MCF 10A (cell line): ENCODE results near the gene ADGRF1. TPM values are rescaled to one million over a fixed set of nuclear protein-coding genes. Genes with fewer than 3 reads are reported as not detected.

ENCODE experiments used
- BruUV-seq: library from RNA; stranded (reverse); fragments of 400-500 nt; replicated peaks from 2 replicates; lab custom pipeline; 2021; lab: Mats Ljungman, UMichigan
- CTCF ChIA-PET: fragments of 300-600 bp; sonication (Branson Sonifier 250); formaldehyde crosslinking; extraction: SDS; loops from one replicate; lab custom pipeline; 2021; ENCODE audit warnings: antibody characterized with exemption, inconsistent platforms; lab: Yijun Ruan, JAX
- POLR2A ChIA-PET: fragments of 300-600, 350-650 bp; sonication (Branson Sonifier 250); formaldehyde crosslinking; extraction: SDS; loops from one replicate; lab custom pipeline; 2020; ENCODE audit warnings: antibody characterized with exemption, inconsistent platforms; lab: Yijun Ruan, JAX
- DNase-seq: peaks from one replicate; pipeline ENCODE4 v3.0.0-alpha.2; 2018; ENCODE audit not compliant: unreplicated experiment
- H3K27ac Mint-ChIP-seq: one replicate; pipeline ENCODE4 v1.8.0; 2022; ENCODE audit warnings: mild to moderate bottlenecking, low read depth, mixed read lengths; ENCODE audit not compliant: unreplicated experiment
- H3K27me3 Mint-ChIP-seq: one replicate; pipeline ENCODE4 v1.8.0; 2022; ENCODE audit warnings: mixed read lengths; ENCODE audit not compliant: insufficient read depth, unreplicated experiment
- H3K36me3 Mint-ChIP-seq: one replicate; pipeline ENCODE4 v1.8.0; 2022; ENCODE audit warnings: mild to moderate bottlenecking, moderate library complexity, mixed read lengths; ENCODE audit not compliant: insufficient read depth, unreplicated experiment
- H3K4me1 Mint-ChIP-seq: one replicate; pipeline ENCODE4 v1.8.0; 2022; ENCODE audit warnings: mixed read lengths; ENCODE audit not compliant: insufficient read depth, unreplicated experiment
- H3K4me3 Mint-ChIP-seq: one replicate; pipeline ENCODE4 v1.8.0; 2022; ENCODE audit warnings: mild to moderate bottlenecking, moderate library complexity, mixed read lengths; ENCODE audit not compliant: unreplicated experiment
- H3K9me3 Mint-ChIP-seq: one replicate; pipeline ENCODE4 v1.8.0; 2022; ENCODE audit warnings: mixed read lengths; ENCODE audit not compliant: unreplicated experiment
- intact Hi-C: fragments of 100-400 bp; cut with micrococcal nuclease; formaldehyde crosslinking; loops from 2 replicates; pipeline ENCODE4 v1.14.1; 2022
- total RNA-seq: library from RNA; stranded (reverse); gene quantifications from 2 replicates; pipeline ENCODE4 v1.2.3, GENCODE V29; 2022
- TF ChIP-seq, protein P1 (sequence below): fragments of 200-600 bp; IDR thresholded peaks from one replicate; pipeline ENCODE4 v1.8.0; 2022; ENCODE audit warnings: antibody characterized with exemption, mild to moderate bottlenecking; ENCODE audit not compliant: unreplicated experiment

Gene ADGRF1
- total RNA-seq, 1 experiment from 2014 or later = 3.5 TPM

DNA sequence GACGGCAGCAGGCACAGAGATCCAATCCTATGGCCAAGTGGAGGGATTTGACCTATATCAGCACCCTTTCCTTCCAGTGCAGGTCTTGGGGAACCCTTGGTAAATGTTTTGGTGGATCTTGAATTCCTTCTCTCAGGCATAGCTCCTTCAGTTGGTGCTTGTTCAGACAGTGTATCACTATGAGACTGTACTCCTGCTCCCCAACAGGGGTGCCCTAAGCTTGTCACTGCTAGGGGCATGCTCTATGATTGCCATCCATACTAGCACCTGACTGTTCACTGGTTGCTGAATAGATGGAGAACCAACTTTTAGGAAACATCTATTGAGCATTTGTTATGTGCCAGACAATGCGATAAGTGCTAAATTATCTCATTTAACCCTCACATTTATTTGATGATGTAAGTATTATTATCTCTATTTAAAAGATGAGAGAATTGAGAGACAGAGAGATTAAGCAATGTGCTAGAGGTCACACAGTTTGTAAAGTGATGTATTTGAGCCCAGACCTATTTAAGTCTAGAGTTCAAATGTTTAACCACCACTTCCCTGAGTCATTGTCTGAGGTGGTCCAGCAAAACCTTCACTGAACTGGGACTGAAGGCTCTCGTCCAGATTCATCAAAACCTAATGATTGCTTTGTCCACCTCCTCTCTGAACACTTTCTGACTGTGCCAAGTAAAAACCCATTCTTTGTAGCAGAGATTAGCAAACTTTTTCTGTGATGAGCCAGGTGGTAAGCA lies 34.3 kb downstream of the ADGRF1 start:
- ChIA-PET CTCF (interaction anchor here (0.7 kb wide), 1 partner anchor 38 kb away, joined by 3 read pairs; no protein-coding TSS in a partner anchor), POLR2A (interaction anchor here (1.0 kb wide), 1 partner anchor 9 kb away, joined by 4 read pairs; no protein-coding TSS in a partner anchor)
- Mint-ChIP-seq H3K9me3 (no peaks in the 10 kb centered on the region), H3K4me3 (no peak overlapping the region), H3K27me3 (no peaks in the 10 kb centered on the region), H3K4me1 (peaks cover 13% of the 10 kb centered on the region), H3K27ac (no peak overlapping the region), H3K36me3 (no peaks in the 10 kb centered on the region)
- intact Hi-C loops = no loop called here
- BruUV-seq = no TSS peak
- TF ChIP-seq, protein P1, sequence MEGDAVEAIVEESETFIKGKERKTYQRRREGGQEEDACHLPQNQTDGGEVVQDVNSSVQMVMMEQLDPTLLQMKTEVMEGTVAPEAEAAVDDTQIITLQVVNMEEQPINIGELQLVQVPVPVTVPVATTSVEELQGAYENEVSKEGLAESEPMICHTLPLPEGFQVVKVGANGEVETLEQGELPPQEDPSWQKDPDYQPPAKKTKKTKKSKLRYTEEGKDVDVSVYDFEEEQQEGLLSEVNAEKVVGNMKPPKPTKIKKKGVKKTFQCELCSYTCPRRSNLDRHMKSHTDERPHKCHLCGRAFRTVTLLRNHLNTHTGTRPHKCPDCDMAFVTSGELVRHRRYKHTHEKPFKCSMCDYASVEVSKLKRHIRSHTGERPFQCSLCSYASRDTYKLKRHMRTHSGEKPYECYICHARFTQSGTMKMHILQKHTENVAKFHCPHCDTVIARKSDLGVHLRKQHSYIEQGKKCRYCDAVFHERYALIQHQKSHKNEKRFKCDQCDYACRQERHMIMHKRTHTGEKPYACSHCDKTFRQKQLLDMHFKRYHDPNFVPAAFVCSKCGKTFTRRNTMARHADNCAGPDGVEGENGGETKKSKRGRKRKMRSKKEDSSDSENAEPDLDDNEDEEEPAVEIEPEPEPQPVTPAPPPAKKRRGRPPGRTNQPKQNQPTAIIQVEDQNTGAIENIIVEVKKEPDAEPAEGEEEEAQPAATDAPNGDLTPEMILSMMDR = no peak
- no peak for DNase-seq

DNA sequence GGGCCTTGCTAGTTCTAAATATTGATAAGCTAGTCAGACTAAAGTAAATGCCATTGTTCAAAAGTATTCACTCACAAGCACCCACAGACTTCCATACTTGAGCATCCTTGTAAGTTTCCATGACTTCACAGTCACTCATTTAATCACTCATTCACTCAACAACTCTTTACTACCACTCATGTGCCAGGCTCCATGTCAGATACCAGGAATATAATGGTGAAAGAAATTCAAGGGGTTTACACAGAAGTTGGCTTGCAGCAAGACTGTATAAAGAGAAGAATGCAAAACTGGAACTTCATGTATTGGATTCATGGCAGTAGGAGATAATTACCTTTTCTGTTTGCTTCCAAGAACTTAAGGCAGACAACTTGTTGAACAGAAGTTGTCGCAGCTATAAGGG lies 36.6 kb downstream of the ADGRF1 start:
- POLR2A ChIA-PET = no interaction called here

DNA sequence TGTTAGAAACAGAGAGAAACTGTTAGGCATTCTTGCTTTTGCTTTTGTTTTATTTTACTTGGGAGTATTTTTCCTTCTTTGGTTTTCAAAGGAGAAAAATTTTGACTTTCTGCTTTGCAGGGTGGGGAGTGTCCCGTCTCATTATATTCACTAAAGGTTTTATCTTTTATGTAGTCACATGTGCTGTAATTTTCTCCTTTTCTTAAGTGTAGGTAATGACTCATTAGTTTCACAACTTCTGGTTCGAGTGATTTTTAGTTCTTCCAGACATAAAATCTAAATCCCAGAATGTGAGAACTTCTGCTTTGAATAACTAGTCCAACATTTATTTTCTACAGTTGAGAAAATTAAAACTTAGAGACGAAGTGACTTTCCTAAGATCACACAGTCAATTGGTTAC lies 37.7 kb downstream of the ADGRF1 start:
- ChIA-PET CTCF (no interaction called here), POLR2A (no interaction called here)
- Mint-ChIP-seq H3K4me3 (no peak overlapping the region), H3K4me1 (peaks cover 24% of the 10 kb centered on the region), H3K9me3 (no peaks in the 10 kb centered on the region), H3K36me3 (no peaks in the 10 kb centered on the region), H3K27me3 (no peaks in the 10 kb centered on the region), H3K27ac (peak overlapping the region; percentile 37)
- TF ChIP-seq, protein P1 = no peak
- intact Hi-C loops = no loop called here
- DNase-seq = peak; percentile 53
- no TSS peak for BruUV-seq

More for the DNA sequence above, 36.6 kb downstream of the ADGRF1 start:
- no peaks in the 10 kb centered on the region for H3K27me3 Mint-ChIP-seq
- peaks cover 20% of the 10 kb centered on the region for H3K4me1 Mint-ChIP-seq
- no TSS peak for BruUV-seq
- H3K36me3 Mint-ChIP-seq = no peaks in the 10 kb centered on the region
- H3K27ac Mint-ChIP-seq = no peak overlapping the region
- H3K9me3 Mint-ChIP-seq = no peaks in the 10 kb centered on the region
- no peak for DNase-seq
- TF ChIP-seq, protein P1 = no peak
- intact Hi-C loops = no loop called here
- CTCF ChIA-PET = no interaction called here
- H3K4me3 Mint-ChIP-seq = no peak overlapping the region

GRCh38 chr6:47000842-47001241 lies 41.3 kb downstream of the ADGRF1 start:
- POLR2A ChIA-PET = interaction anchor here (1.2 kb wide), 3 partner anchors 28 to 44 kb away, joined by 3 to 5 read pairs (median 4); no protein-coding TSS in a partner anchor
- Mint-ChIP-seq H3K9me3 (no peaks in the 10 kb centered on the region), H3K4me3 (no peak overlapping the region), H3K4me1 (peaks cover 41% of the 10 kb centered on the region), H3K27me3 (no peaks in the 10 kb centered on the region), H3K27ac (no peak overlapping the region), H3K36me3 (no peaks in the 10 kb centered on the region)
- DNase-seq = peak; percentile 70
- intact Hi-C loops = no loop called here
- BruUV-seq = no TSS peak
- CTCF ChIA-PET = interaction anchor here (0.7 to 1.0 kb wide), 2 partner anchors 9 to 72 kb away, joined by 3 read pairs; no protein-coding TSS in a partner anchor
- TF ChIP-seq, protein P1 = no peak
